B cell (primary cell): Measurements from ENCODE around the gene RASSF8. TPM values are rescaled to one million over a fixed set of nuclear protein-coding genes. Genes with fewer than 3 reads are reported as not detected.

ENCODE experiments used
- ATAC-seq: fragments of 200-7000 bp; cut with Tn5 transposase; one replicate; pipeline ENCODE4 v1.10.0; 2021; ENCODE audit warnings: low read depth, mild to moderate bottlenecking, moderate number of reproducible peaks, moderate library complexity
- CTCF ChIA-PET: fragments of 350-600 bp; sonication (Branson Sonifier 250); formaldehyde crosslinking; loops from one replicate; lab custom pipeline; 2021; ENCODE audit warnings: antibody characterized with exemption, inconsistent platforms; lab: Charles Lee
- POLR2A ChIA-PET: fragments of 350-600 bp; sonication (Branson Sonifier 250); formaldehyde crosslinking; loops from one replicate; lab custom pipeline; 2021; ENCODE audit warnings: antibody characterized with exemption; lab: Charles Lee
- DNase-seq: peaks from one replicate; pipeline ENCODE4 v3.0.0; 2013
- H2AFZ ChIP-seq: 2 replicates; pipeline ENCODE4 v1.6.1; 2012; ENCODE audit warnings: mild to moderate bottlenecking, low read depth, low read length; ENCODE audit not compliant: insufficient read depth, poor library complexity, severe bottlenecking
- H3K27ac ChIP-seq, 2 donors: 1 replicate in 1 of 2; 2 replicates in 1 of 2; pipeline ENCODE4 v1.5.1; 2012 to 2013; ENCODE audit warnings: low read length in 2 of 2, mild to moderate bottlenecking in 2 of 2, moderate library complexity in 1 of 2
- H3K27me3 ChIP-seq, 4 experiments: fragments of 200-600 bp in 1 of 4; sonication (generic) in 1 of 4; replicated peaks in 1 of 4; 1 replicate in 2 of 4; 2 replicates in 2 of 4; pipeline versions ENCODE4 v1.6.1 to v1.7.0; 2013 to 2016; ENCODE audit warnings: low read length in 3 of 4, mild to moderate bottlenecking in 2 of 4, mixed read lengths in 1 of 4, moderate library complexity in 1 of 4; ENCODE audit not compliant: insufficient read depth in 4 of 4, control insufficient read depth in 3 of 4; ENCODE audit errors: control extremely low read depth in 1 of 4
- H3K36me3 ChIP-seq, 2 experiments: replicated peaks in 1 of 2; 1 replicate in 1 of 2; 2 replicates in 1 of 2; pipeline versions ENCODE4 v1.6.1 to v1.7.1; 2013; ENCODE audit warnings: low read length in 1 of 2; ENCODE audit not compliant: insufficient read depth in 2 of 2, control insufficient read depth in 1 of 2; ENCODE audit errors: control extremely low read depth in 1 of 2, extremely low read depth in 1 of 2
- H3K4me1 ChIP-seq, 2 donors: fragments of 200-600 bp in 1 of 2; sonication (generic) in 1 of 2; 1 replicate in 1 of 2; 2 replicates in 1 of 2; pipeline versions ENCODE4 v1.5.1 to v1.6.1; 2013 to 2017; ENCODE audit warnings: low read length in 2 of 2; ENCODE audit not compliant: control insufficient read depth in 2 of 2, insufficient read depth in 2 of 2
- H3K4me2 ChIP-seq: replicated peaks from 2 replicates; pipeline ENCODE3; 2012; ENCODE audit warnings: mild to moderate bottlenecking, low read depth, low read length; ENCODE audit not compliant: poor library complexity, severe bottlenecking
- H3K4me3 ChIP-seq, 5 experiments: fragments of 200-600 bp in 1 of 5; sonication (generic) in 1 of 5; 1 replicate in 3 of 5; 2 replicates in 2 of 5; pipeline versions ENCODE4 v1.5.1 to v1.7.0; 2011 to 2016; ENCODE audit warnings: low read length in 4 of 5, mild to moderate bottlenecking in 4 of 5, low read depth in 2 of 5, control low read depth in 1 of 5, moderate library complexity in 1 of 5; ENCODE audit not compliant: insufficient read depth in 1 of 5; ENCODE audit errors: control extremely low read depth in 1 of 5, extremely low read depth in 1 of 5
- H3K79me2 ChIP-seq: fragments of 200-600 bp; sonication (generic); one replicate; pipeline ENCODE4 v1.6.0; 2016; ENCODE audit warnings: low read length; ENCODE audit not compliant: control insufficient read depth, insufficient read depth
- H3K9ac ChIP-seq: fragments of 200-600 bp; sonication (generic); 2 replicates; pipeline ENCODE4 v1.6.1; 2017; ENCODE audit warnings: mild to moderate bottlenecking, low read length, moderate library complexity
- H3K9me3 ChIP-seq, 3 donors: one replicate each; pipeline versions ENCODE4 v1.6.1 to v1.7.1; 2013; ENCODE audit warnings: low read length in 2 of 3; ENCODE audit not compliant: control insufficient read depth in 2 of 3, insufficient read depth in 1 of 3; ENCODE audit errors: control extremely low read depth in 1 of 3
- H4K20me1 ChIP-seq: 2 replicates; pipeline ENCODE4 v1.6.0; 2012; ENCODE audit warnings: mild to moderate bottlenecking, low read length; ENCODE audit not compliant: insufficient read depth, control insufficient read depth, poor library complexity, severe bottlenecking
- H3K27ac Mint-ChIP-seq: one replicate; pipeline ENCODE4 v1.8.0; 2021; ENCODE audit warnings: mixed read lengths
- H3K27me3 Mint-ChIP-seq: one replicate; pipeline ENCODE4 v1.8.0; 2021; ENCODE audit warnings: mixed read lengths
- H3K4me1 Mint-ChIP-seq: one replicate; pipeline ENCODE4 v1.8.0; 2021; ENCODE audit warnings: mixed read lengths
- H3K4me3 Mint-ChIP-seq: one replicate; pipeline ENCODE4 v1.8.0; 2021; ENCODE audit warnings: mixed read lengths
- H3K9me3 Mint-ChIP-seq: one replicate; pipeline ENCODE4 v1.8.0; 2022; ENCODE audit warnings: mixed read lengths; ENCODE audit not compliant: insufficient read depth
- EZH2 ChIP-seq: IDR thresholded peaks from 2 replicates; pipeline ENCODE4 v1.6.1; 2012; ENCODE audit warnings: borderline replicate concordance, low read depth, mild to moderate bottlenecking, moderate library complexity, low read length; ENCODE audit not compliant: insufficient read depth, poor library complexity, severe bottlenecking
- WGBS: methylation state at CpG from one replicate; pipeline ENCODE4 v1.1.5; 2013; ENCODE audit warnings: missing lambda C conversion rate; ENCODE audit not compliant: insufficient coverage; 5-methylcytosine and 5-hydroxymethylcytosine counted together
- intact Hi-C: fragments of 100-400 bp; cut with micrococcal nuclease; formaldehyde crosslinking; loops from one replicate; pipeline ENCODE4 v1.10.0; 2022
- polyA plus RNA-seq: library from polyadenylated mRNA; depleted of rRNA; stranded (reverse); fragments of >200 nt; gene quantifications from 2 replicates; pipeline ENCODE4 v1.2.3, GENCODE V29; 2012
- total RNA-seq, 2 donors: library from RNA; stranded (reverse); fragments of 120-200 nt in 1 of 2; gene quantifications; 1 replicate in 1 of 2; 2 replicates in 1 of 2; pipeline versions ENCODE4 v1.2.3 to v1.2.4, GENCODE V29; 2013 to 2022
- TF ChIP-seq, protein P1 (sequence below): fragments of 200-600 bp; IDR thresholded peaks from one replicate; pipeline ENCODE4 v1.8.0; 2022; ENCODE audit warnings: antibody characterized with exemption, mild to moderate bottlenecking

RASSF8 gene
- total and polyA plus RNA-seq, 2 donors (not counting 1 experiment from before 2014, with no cell fraction given): 0.01 to 0.49 TPM

DNA sequence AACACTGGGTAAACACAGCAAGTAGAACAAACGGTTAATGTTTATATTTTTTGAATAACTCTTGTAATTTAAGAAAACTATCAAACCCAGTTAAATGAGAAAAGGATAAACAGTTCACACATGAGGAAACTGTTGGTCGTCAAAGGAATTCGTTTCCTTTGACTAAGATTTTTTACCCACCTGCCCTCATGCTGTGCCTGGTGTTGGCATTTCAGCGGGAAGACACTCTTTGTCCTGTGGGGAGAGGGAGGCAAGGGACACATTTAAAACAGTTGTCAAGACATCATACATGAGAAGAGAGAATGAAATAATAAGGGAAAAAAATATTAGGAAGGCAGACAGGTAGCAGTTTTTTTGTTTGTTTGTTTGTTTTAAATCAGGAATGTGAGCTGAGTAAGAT, 95.9 kb downstream of the RASSF8 start:
- no CpG with 5 or more reads among the region's 4 CpGs for WGBS
- Mint-ChIP-seq H3K4me1 (no peaks in the 10 kb centered on the region), H3K27me3 (no peaks in the 10 kb centered on the region), H3K4me3 (no peak overlapping the region), H3K9me3 (no peaks in the 10 kb centered on the region), H3K27ac (no peak overlapping the region)
- H3K79me2 ChIP-seq: no peaks in the 10 kb centered on the region
- ChIA-PET CTCF (no interaction called here), POLR2A (no interaction called here)
- no peak overlapping the region for H3K4me3 ChIP-seq
- intact Hi-C loops: no loop called here
- H3K36me3 ChIP-seq: no peaks in the 10 kb centered on the region
- H3K27me3 ChIP-seq: peaks cover 0 to 3% (median 0%) of the 10 kb centered on the region in 4 experiments
- H3K4me2 ChIP-seq: no peak overlapping the region
- no peaks in the 10 kb centered on the region for H4K20me1 ChIP-seq
- H3K4me1 ChIP-seq: no peaks in the 10 kb centered on the region
- ATAC-seq (no peak), DNase-seq (no peak)
- no peak overlapping the region for H3K27ac ChIP-seq
- no peak for TF ChIP-seq EZH2
- H3K9ac ChIP-seq: no peak overlapping the region
- no peaks in the 10 kb centered on the region for H3K9me3 ChIP-seq
- no peak overlapping the region for H2AFZ ChIP-seq

DNA sequence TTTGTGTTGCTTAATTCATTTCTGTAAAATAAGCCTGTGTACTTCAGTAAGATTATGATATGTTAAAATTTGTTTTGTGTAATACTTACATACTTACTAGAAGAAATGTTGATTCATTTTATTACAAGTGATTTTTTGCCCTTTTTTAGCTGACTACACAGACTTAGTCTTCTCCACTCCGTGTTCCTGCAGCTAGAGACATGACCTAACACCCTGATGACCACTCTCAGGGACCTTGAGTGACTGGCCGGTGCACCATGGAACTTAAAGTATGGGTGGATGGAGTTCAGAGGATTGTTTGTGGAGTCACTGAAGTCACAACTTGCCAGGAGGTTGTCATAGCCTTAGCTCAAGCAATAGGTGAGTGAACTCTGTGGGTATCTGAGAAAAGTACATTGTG, 96.6 kb downstream of the RASSF8 start:
- Mint-ChIP-seq H3K27ac (no peak overlapping the region), H3K27me3 (no peaks in the 10 kb centered on the region), H3K4me3 (no peak overlapping the region), H3K9me3 (no peaks in the 10 kb centered on the region), H3K4me1 (no peaks in the 10 kb centered on the region)
- no peak overlapping the region for H3K4me3 ChIP-seq
- H3K4me2 ChIP-seq: no peak overlapping the region
- no peaks in the 10 kb centered on the region for H4K20me1 ChIP-seq
- no peak for TF ChIP-seq EZH2
- TF ChIP-seq, protein P1, sequence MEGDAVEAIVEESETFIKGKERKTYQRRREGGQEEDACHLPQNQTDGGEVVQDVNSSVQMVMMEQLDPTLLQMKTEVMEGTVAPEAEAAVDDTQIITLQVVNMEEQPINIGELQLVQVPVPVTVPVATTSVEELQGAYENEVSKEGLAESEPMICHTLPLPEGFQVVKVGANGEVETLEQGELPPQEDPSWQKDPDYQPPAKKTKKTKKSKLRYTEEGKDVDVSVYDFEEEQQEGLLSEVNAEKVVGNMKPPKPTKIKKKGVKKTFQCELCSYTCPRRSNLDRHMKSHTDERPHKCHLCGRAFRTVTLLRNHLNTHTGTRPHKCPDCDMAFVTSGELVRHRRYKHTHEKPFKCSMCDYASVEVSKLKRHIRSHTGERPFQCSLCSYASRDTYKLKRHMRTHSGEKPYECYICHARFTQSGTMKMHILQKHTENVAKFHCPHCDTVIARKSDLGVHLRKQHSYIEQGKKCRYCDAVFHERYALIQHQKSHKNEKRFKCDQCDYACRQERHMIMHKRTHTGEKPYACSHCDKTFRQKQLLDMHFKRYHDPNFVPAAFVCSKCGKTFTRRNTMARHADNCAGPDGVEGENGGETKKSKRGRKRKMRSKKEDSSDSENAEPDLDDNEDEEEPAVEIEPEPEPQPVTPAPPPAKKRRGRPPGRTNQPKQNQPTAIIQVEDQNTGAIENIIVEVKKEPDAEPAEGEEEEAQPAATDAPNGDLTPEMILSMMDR: no peak
- no peaks in the 10 kb centered on the region for H3K9me3 ChIP-seq
- no peak overlapping the region for H2AFZ ChIP-seq
- DNase-seq (no peak), ATAC-seq (no peak)
- intact Hi-C loops: no loop called here
- CTCF ChIA-PET: no interaction called here
- 100% methylated on average over 1 of the region's 2 CpGs for WGBS
- no peaks in the 10 kb centered on the region for H3K36me3 ChIP-seq
- H3K27ac ChIP-seq: no peak overlapping the region
- peaks cover 0 to 3% (median 0%) of the 10 kb centered on the region in 4 experiments for H3K27me3 ChIP-seq
- no peaks in the 10 kb centered on the region for H3K79me2 ChIP-seq
- no peak overlapping the region for H3K9ac ChIP-seq
- POLR2A ChIA-PET: no interaction called here
- H3K4me1 ChIP-seq: no peaks in the 10 kb centered on the region
